Glomerular visceral epithelial cell (primary cell): ENCODE results near the gene GPD2.
A peak's percentile ranks its signal among the peaks of the same experiment; 100 is the strongest.

Source experiments
- DNase-seq: peaks from one replicate; pipeline ENCODE4 v3.0.0-alpha.2; 2016; ENCODE audit errors: extremely low spot score

Gene GPD2

DNA sequence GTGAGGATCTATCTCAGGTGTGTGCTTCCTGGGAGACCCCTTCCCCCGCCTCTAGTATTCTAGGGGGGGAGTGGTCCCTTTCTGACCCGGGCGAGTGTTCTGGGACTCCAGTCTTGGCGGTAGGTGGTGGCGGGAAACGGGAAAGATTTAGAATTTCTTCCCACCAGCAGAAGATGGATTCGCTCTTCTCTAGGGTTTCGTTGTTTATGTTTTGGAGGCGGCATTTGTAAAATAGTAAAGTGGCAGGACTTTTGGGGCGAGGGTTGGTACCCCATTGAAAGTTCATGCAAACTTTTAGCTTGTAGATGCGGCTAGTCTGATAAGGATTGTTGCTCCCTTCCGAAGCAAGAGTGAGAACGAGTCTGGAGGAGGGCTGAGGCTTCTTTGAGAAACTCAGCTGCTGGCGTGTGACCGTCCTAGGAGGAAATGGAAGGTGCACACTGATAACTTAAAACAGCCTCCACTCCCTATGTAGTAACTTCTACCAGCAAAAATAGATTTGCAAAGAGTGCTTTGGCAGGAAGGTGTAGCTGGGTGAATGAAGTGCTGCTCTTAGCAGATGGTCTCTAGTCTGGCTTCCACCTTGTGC lies 412 bp downstream of the GPD2 start:
- peak; percentile 33 for DNase-seq

DNA sequence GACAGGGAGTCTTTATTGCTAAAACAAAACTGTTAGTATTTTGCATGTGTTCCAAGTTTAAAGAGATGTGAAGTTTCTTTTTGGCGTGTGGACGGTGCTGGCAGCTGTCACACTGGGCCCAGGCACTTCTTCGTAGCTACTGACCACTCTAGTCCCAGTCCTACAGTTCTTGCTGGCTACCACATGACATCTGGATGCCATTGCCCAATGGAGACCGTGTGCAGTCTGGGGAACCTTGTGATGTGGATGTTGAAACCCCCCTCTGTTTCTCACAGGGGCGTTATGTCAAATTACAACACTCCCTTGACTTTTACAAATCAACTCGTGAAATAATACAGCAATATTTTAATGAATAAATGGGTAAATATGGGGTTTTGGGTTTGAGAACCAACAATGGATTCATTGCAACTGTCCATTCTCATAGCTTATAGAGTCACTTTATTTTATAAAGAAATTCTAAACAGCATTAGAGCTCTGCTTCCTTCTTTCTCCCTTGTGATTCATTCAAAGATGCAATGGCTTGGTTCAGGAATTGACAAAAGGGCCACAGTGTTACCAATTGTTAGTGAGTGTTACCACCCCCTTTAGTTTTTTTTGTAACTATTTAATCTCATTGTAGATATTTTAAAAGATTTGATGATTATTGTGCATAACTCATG lies 1.2 kb downstream of the GPD2 start:
- DNase-seq, result no peak

- DNase-seq, result no peak
Measured at GRCh38 chr2:156437931-156438410, 1.8 kb downstream of the GPD2 start.

DNA sequence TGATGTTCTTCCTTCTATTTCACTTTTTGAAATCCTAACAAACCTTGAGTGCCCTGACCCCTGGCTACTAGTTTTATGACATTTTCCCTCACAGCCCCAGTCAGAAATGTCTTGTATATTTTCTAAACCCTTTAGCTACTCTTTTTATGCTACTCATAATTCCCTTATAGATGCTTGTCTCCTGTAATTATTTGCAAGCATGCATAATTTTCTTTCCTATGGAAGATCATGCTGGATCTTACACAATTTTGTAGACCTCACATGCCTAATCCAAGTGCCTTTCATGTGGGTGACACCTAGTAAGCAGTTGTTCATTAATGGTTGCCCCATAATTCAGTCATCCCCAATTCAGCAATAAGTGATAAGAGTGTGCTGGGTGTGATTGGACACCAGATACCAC lies 6.9 kb downstream of the GPD2 start:
- no peak for DNase-seq

- peak; percentile 68 for DNase-seq
Measured at GRCh38 chr2:156445296-156446220, 9.4 kb downstream of the GPD2 start.

DNA sequence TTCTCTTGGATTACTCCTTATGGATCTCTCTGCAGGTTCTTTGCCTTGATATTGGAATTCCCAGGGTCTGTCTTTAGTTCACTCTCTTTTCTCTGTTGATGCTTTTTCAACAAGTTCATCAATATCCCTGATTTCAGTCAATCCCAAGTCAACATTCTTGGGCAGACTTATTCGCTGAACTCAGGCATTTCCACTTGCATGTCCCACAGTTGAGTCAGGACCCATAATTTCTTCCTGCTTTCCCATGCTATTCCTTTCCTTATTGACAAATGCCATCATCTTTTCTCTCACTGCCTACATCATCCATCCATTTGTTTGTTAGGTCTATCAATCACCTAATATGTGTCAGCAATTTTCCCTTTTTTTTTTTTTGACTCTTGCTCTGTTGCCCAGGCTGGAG lies 11.6 kb downstream of the GPD2 start:
- DNase-seq, result no peak

- no peak for DNase-seq
Measured at GRCh38 chr2:156448766-156449165, 12.6 kb downstream of the GPD2 start.

- peak; percentile 80 for DNase-seq
Measured at GRCh38 chr2:156452971-156453370, 16.8 kb downstream of the GPD2 start.

- DNase-seq, result peak; percentile 71
Measured at GRCh38 chr2:156455361-156455975, 19.3 kb downstream of the GPD2 start.

GRCh38 chr2:156456616-156457015 lies 20.4 kb downstream of the GPD2 start:
- DNase-seq, result peak; percentile 96

- no peak for DNase-seq
Measured at GRCh38 chr2:156457523-156458517, 21.6 kb downstream of the GPD2 start.

DNA sequence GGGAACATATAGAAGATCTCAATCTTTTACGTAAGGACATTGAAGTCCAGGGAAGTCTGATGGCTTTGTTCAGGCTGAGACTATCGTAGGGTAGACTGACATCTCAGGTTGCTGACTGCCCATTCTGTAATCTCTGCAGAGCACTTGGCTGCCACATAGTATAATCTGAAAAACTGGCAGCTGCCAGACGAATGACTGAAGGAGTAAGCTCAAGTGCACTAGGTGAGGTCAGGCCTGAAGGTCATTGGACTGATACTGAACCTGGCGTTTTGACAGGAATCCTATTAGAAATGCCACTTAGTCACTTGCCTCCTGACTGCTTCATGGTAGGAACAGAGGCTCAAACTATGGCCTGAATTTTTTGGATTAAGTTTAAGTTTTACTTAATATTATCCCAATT lies 23.5 kb downstream of the GPD2 start:
- DNase-seq, result no peak

DNA sequence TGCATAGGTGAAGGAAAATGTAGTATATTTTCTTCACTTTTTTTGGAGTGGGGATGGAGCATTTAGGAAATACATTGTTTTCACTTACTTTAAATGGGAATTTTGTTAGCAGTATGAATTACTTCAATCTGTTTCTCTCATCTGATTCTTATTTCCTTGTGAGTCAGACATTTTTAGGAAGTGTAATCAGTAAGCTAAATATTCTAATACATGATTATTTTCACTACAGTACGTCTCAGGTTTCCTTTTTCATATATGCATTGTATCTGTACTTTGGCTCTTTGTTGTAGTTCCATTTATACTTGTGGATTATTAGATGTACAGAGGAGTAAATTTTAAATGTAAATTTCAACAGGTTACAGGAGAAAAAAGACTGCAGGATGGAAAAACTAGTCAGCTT lies 27.9 kb downstream of the GPD2 start:
- no peak for DNase-seq

DNA sequence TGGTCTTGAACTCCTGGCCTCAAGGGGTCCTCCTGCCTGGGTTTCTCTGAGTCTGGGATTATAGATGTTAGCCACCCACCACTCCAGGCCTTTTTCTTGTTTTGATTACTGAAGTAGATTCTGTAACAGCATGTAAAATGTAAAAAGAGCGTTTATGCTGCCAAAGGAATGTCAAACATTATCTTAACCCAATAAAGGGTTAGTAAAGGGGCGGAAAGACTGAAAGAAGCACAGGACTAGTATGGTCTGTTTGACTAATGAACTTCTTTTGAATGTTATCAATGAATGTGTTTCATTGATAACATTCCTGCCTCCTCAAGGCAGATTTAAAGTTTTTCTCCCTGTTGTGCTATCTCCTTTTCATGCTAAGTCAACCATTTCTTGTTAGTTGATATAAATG lies 29.4 kb downstream of the GPD2 start:
- no peak for DNase-seq

DNA sequence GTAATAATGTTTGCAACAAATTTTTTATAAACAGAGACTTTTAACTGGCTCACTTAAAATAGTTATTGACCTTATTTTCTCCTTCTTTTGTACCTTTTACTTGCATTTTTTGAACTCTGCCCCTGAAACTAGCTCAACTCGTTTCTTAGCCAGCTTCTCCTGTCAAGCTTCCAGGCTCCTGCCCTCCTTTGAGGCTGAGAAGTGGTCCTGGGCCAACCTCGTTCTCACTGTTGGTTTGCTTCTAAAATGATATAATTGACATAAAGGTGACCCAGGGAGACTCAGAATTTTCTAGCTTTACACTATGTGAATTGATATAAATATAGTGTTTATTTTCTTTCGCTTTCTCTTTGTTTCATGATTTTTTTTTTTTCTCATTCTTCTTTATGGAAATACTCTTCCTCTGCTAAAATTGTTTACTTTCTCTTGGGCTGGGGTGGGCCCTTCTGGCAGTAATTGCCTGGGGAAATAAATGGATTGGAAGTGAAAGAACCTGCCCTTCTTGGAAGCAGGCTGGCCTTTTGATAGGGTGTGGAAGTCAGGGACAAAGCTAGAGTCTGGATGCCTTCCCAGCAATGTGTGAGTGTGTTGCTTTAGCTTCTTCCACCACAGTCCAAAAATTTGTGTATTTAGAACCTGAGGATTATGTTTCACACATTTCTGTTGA lies 30.7 kb downstream of the GPD2 start:
- no peak for DNase-seq

DNA sequence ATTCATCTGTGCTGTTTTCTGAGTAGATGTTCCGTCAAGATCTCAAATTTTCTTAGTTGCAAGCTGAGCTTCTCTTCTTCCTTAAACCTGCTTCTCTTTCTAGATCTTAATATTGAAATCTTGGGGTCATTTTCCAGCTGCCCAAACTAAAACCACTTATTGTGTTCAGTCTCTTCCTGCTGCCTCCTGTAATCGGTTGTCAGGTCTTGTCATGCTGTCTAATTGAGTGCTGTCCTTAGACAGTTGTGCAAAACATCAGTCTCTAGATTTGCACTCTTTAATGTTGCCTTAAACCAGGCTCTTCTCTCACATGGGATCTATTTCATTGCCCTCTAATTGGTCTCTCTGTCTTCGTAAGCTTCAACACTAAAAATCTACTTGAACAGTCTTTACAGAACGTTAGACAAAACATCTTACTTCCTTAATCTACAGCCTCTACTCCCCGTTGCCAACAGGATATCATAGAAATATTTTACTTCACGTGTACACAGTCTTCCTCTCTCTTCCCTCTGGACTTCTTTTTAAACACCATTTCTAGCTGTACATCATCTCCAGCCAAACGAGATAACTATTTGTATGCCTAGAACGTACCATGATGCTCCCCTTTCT lies 34.9 kb downstream of the GPD2 start:
- no peak for DNase-seq

- no peak for DNase-seq
Measured at GRCh38 chr2:156471762-156472161, 35.6 kb downstream of the GPD2 start.

DNA sequence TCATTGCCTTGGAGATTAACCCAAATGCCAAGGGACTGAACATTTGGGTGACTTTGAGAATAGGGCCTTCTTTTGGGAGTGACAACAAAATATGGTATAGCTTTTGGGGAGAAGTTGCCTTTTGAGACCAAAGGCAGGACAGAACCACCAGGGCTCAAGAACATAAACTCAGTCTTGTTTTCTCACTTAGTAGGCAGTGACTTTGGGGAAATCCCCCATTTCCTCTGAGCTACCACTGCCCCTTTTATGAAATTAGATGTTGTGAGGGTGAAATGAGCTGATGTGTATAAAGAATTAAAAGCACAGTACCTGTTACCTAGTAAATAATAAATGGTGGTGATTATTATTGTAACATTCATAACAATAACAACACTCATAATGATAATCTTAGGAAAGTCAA lies 36.5 kb downstream of the GPD2 start:
- no peak for DNase-seq

DNA sequence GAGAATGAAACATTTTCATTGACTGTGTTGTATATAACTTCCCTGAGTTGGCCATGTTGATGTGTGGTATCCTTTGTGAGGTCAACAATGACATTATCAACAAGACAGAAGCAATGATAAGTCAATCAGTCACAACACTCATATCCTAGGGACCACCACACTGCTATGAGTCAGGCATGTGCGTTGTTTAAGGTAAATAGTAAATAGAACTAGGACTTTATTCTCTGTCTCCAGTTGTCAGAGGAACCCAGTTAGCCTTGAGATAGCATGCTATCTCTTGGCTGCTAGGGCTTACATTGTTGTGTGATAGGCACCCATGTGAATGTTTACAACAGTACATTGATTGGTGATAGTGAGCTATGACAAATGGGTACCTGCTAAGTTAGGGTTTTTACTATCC lies 37.3 kb downstream of the GPD2 start:
- DNase-seq, result no peak

DNA sequence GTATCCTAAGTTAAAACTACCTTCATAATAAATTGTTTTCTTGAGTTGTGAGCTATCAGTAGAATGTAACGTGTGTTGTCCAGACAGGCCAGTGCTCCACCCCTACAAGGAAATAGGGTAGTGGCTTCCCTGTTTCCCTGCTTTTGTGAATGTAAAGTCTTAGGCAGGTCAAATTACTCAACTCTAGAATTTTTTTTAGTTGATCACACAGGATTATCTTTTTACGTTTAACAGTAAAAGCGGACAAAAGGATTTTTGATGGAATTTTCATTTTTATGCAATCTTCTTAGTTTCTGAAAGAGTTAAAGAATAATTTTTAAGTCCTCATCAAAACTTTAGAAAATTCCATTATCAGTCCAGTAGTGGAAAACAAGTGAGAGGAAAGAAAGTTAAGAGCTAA lies 38.2 kb downstream of the GPD2 start:
- DNase-seq, result no peak
